HCEC 1CT (cell line): Measurements from ENCODE around the gene FCN3.
"Not testable (repeated sequence)": the region's sequence is repeated elsewhere in the genome, so short reads cannot be mapped to it uniquely, and the experiment has no call there.

Experiments
- DNase-seq: peaks from one replicate; pipeline ENCODE4 v3.0.0-alpha.2; 2017

Gene FCN3

GRCh38 chr1:27398405-27399149, 24.0 kb upstream of the FCN3 start:
- DNase-seq, result no peak

- DNase-seq, result no peak
Observed at GRCh38 chr1:27397749-27398148, 23.1 kb upstream of the FCN3 start.

GRCh38 chr1:27397110-27397509, 22.5 kb upstream of the FCN3 start:
- no peak for DNase-seq

- DNase-seq, result peak; percentile 67
Observed at GRCh38 chr1:27395441-27396195, 21.0 kb upstream of the FCN3 start.

GRCh38 chr1:27394925-27395324, 20.3 kb upstream of the FCN3 start:
- peak; percentile 56 for DNase-seq

GRCh38 chr1:27394282-27394658, 19.6 kb upstream of the FCN3 start:
- DNase-seq, result no peak

GRCh38 chr1:27393641-27394281, 19.1 kb upstream of the FCN3 start:
- DNase-seq, result no peak

GRCh38 chr1:27392778-27393635, 18.4 kb upstream of the FCN3 start:
- peak; percentile 5 for DNase-seq

GRCh38 chr1:27392096-27392777, 17.6 kb upstream of the FCN3 start, which contains the start of gene GPR3:
Gene GPR3, plus strand, starts transcription at chr1:27392622. Its CDS starts 1,177 bp downstream, at chr1:27393799.
- peak; percentile 92 for DNase-seq

GRCh38 chr1:27391511-27392095, 17.0 kb upstream of the FCN3 start:
- peak; percentile 54 for DNase-seq

GRCh38 chr1:27388337-27389005, 13.8 kb upstream of the FCN3 start:
- DNase-seq, result no peak

- DNase-seq, result not testable (repeated sequence)
Observed at GRCh38 chr1:27384797-27385196, 10.2 kb upstream of the FCN3 start.

GRCh38 chr1:27383661-27384060, 9.0 kb upstream of the FCN3 start:
- no peak for DNase-seq

- no peak for DNase-seq
Observed at GRCh38 chr1:27383039-27383605, 8.5 kb upstream of the FCN3 start, which contains the start of gene CD164L2. Gene CD164L2, minus strand, starts transcription at chr1:27383333. Its CDS starts 94 bp downstream, at chr1:27383239.

- DNase-seq, result no peak
Observed at GRCh38 chr1:27381969-27382762, 7.5 kb upstream of the FCN3 start.

- no peak for DNase-seq
Observed at GRCh38 chr1:27380766-27381733, 6.4 kb upstream of the FCN3 start.

- no peak for DNase-seq
Observed at GRCh38 chr1:27380224-27380623, 5.6 kb upstream of the FCN3 start.

- no peak for DNase-seq
Observed at GRCh38 chr1:27379564-27380122, 5.0 kb upstream of the FCN3 start.
